Body of pancreas (tissue), 4 donors: ENCODE results near the gene CCNI2. TPM values are rescaled to one million over a fixed set of nuclear protein-coding genes. Genes with fewer than 3 reads are reported as not detected.

Source experiments
- ATAC-seq: fragments of 150-250 bp; one replicate; pipeline ENCODE4 v1.9.1; 2016
- DNase-seq, 4 donors: peaks; one replicate each; pipeline ENCODE4 v3.0.0-alpha.2; 2019
- H3K27ac ChIP-seq, 4 donors: fragments of 200-600 bp; sonication (generic); 1 replicate in 3 of 4; 2 replicates in 1 of 4; pipeline versions ENCODE4 v1.5.1 to v1.6.1; 2016 to 2019; ENCODE audit warnings: mild to moderate bottlenecking in 1 of 4, mixed read lengths in 1 of 4, moderate library complexity in 1 of 4
- H3K27me3 ChIP-seq, 2 donors: fragments of 200-600 bp; sonication (generic); one replicate each; pipeline ENCODE4 v1.6.0; 2016; ENCODE audit warnings: mild to moderate bottlenecking in 1 of 2
- H3K36me3 ChIP-seq, 2 donors: fragments of 200-600 bp; sonication (generic); replicated peaks in 1 of 2; 2 replicates each; pipeline ENCODE4 v1.5.1; 2016; ENCODE audit warnings: low read depth in 2 of 2; ENCODE audit not compliant: insufficient read depth in 1 of 2
- H3K4me1 ChIP-seq: fragments of 200-600 bp; sonication (generic); one replicate; pipeline ENCODE4 v1.6.0; 2016
- H3K4me3 ChIP-seq, 2 donors: fragments of 200-600 bp; sonication (generic); 1 replicate in 1 of 2; 2 replicates in 1 of 2; pipeline ENCODE4 v1.5.1; 2016 to 2019
- H3K9me3 ChIP-seq, 3 donors: fragments of 200-600 bp; sonication (generic); 1 replicate in 2 of 3; 2 replicates in 1 of 3; pipeline ENCODE4 v1.5.1; 2016
- CTCF ChIP-seq, 7 experiments: fragments of 450-650 bp in 4 of 7; fragments of 200-600 bp in 3 of 7; sonication (generic) in 3 of 7; IDR thresholded peaks; one replicate each; pipeline ENCODE4 v1.5.1; 2016 to 2019; ENCODE audit warnings: antibody characterized with exemption in 7 of 7
- POLR2A ChIP-seq, 3 donors: fragments of 450-650 bp; IDR thresholded peaks; one replicate each; pipeline ENCODE4 v1.6.1; 2016; ENCODE audit warnings: antibody characterized with exemption in 3 of 3, mild to moderate bottlenecking in 2 of 3
- WGBS, 2 donors: methylation state at CpG; one replicate each; pipeline ENCODE4 v1.1.5; 2017; 5-methylcytosine and 5-hydroxymethylcytosine counted together
- intact Hi-C: fragments of 100-400 bp; cut with DNase I; formaldehyde crosslinking; loops from one replicate; pipeline ENCODE4 v1.15.1; 2023
- total RNA-seq, 2 donors: library from RNA; depleted of rRNA; stranded (reverse); fragments of >200 nt; gene quantifications; one replicate each; pipeline ENCODE4 v1.1.0, GENCODE V29; 2016

The CCNI2 gene
- total RNA-seq, 2 donors from 2014 or later, result 0.99 to 1.6 TPM

- ATAC-seq, result peak; percentile 16
- peaks cover 46% of the 10 kb centered on the region for H3K4me1 ChIP-seq
- no peaks in the 10 kb centered on the region for H3K36me3 ChIP-seq
- intact Hi-C loops, result no loop called here
- no peak for TF ChIP-seq CTCF (IDR thresholded peaks at IDR 0.05)
- no peak for TF ChIP-seq POLR2A (IDR thresholded peaks at IDR 0.05)
- peak overlapping the region; percentile 40 to 80 (median 68) for H3K27ac ChIP-seq
- peak overlapping the region; percentile 41 to 77 for H3K4me3 ChIP-seq
- peak in 3 of 4 donors; percentile 25 to 37 (median 32) for DNase-seq
- WGBS, 2 donors, result 4 to 6% methylated on average over 8 to 34 of the region's 39 CpGs
- H3K27me3 ChIP-seq, result no peaks in the 10 kb centered on the region
- H3K9me3 ChIP-seq, result no peaks in the 10 kb centered on the region
Observed at GRCh38 chr5:132776131-132776937, 29.1 kb downstream of the CCNI2 start.

- no peak for TF ChIP-seq POLR2A (IDR thresholded peaks at IDR 0.05)
- TF ChIP-seq CTCF (IDR thresholded peaks at IDR 0.05), result no peak
- WGBS, 2 donors, result 0% methylated on average over 12 of the region's 40 CpGs; no CpG with 5 or more reads in 1 of the 2 donors
- H3K4me3 ChIP-seq, result peak overlapping the region; percentile 41 to 77
- H3K9me3 ChIP-seq, result no peaks in the 10 kb centered on the region
- H3K27ac ChIP-seq, result peak overlapping the region; percentile 40 to 80 (median 68)
- ATAC-seq, result no peak
- intact Hi-C loops, result no loop called here
- H3K36me3 ChIP-seq, result no peaks in the 10 kb centered on the region
- no peak for DNase-seq
- no peaks in the 10 kb centered on the region for H3K27me3 ChIP-seq
- H3K4me1 ChIP-seq, result peaks cover 40% of the 10 kb centered on the region
Observed at GRCh38 chr5:132776938-132777208, 29.6 kb downstream of the CCNI2 start.

- H3K27ac ChIP-seq, result peak within 1 kb of the TSS; percentile 40 to 80 (median 68)
- TF ChIP-seq CTCF (IDR thresholded peaks at IDR 0.05), result peak in 2 of 7 experiments; percentile 13
- peak in 1 of 3 donors; percentile 48 for TF ChIP-seq POLR2A (IDR thresholded peaks at IDR 0.05)
- no peaks in the 10 kb centered on the region for H3K27me3 ChIP-seq
- peak; percentile 75 for ATAC-seq
- peak; percentile 46 to 64 (median 55) for DNase-seq
- intact Hi-C loops, result no loop called here
- no peaks in the 10 kb centered on the region for H3K9me3 ChIP-seq
- WGBS, 2 donors, result 0 to 2% methylated on average over 1 to 57 of the region's 82 CpGs
- H3K36me3 ChIP-seq, result no peaks in the 10 kb centered on the region
- H3K4me1 ChIP-seq, result peaks cover 35% of the 10 kb centered on the region
- H3K4me3 ChIP-seq, result peak within 1 kb of the TSS; percentile 41 to 77
Observed at GRCh38 chr5:132777209-132778069, 30.2 kb downstream of the CCNI2 start, which contains the start of gene SEPTIN8. Gene SEPTIN8 (minus strand): TSS chr5:132777239. CDS start chr5:132777137, 102 bp downstream.

GRCh38 chr5:132778129-132778528, 30.9 kb downstream of the CCNI2 start:
- no peak for DNase-seq
- peaks cover 35% of the 10 kb centered on the region for H3K4me1 ChIP-seq
- H3K27ac ChIP-seq, result peak overlapping the region in 2 of 4 donors; percentile 63 to 80
- H3K27me3 ChIP-seq, result no peaks in the 10 kb centered on the region
- H3K36me3 ChIP-seq, result no peaks in the 10 kb centered on the region
- no peak for ATAC-seq
- intact Hi-C loops, result no loop called here
- 46 to 67% methylated on average over 4 of the region's 4 CpGs for WGBS, 2 donors
- TF ChIP-seq POLR2A (IDR thresholded peaks at IDR 0.05) (no peak), CTCF (IDR thresholded peaks at IDR 0.05) (no peak)
- H3K9me3 ChIP-seq, result no peaks in the 10 kb centered on the region
- no peak overlapping the region for H3K4me3 ChIP-seq
